ENCODE measurements around the gene KRT35.

DNA sequence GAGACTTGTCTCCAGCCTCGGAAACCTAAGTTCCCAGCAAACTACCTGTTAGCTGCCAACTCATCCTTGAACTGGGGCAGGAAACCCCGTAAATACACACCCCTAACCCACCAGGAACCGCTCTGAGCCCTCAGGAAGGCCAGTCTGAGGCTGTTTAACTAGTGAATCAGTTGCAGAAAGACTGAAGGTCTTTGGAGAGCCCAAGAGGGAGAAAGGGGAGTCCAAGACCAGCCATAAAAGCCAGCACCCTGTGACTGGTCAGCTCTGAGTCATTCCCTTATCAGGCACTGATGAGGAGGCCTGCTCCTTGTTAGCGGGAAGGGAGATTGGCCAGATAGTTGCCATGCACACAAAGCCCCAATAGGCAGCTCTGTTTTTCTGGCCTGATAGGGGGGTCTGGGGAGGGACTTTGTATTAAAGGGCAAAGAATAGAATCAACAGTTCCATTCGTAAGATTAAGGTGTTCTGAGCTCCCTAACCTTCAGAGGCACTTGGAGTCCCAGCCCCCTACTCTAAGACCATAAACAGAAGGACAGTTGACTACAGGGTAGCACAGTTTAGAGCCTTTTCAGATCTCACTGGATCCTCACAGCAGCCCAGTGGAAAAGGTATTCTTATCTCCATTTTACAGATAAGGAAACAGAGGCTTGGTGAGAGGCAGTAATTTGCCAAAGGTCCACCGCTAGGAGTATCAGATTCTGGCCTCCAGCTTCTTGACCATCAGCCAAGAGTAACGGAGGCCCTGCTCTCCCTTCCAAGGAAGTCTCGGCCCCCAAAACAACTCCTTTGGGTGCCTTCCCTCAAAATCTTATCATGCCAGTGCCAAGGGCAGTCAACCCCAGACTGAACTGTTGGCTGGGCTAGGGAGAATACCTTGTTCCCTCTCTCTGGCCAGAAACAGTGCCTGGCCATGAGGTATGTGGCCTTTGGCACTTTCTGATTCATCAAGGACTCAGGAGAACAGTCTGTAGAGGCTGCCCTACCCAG, 49.4 kb upstream of the KRT35 start:
- TF ChIP-seq KLF16 (tag by site-specific recombination; IDR thresholded peaks at IDR 0.05) (no peak), ZNF140 (tag by site-specific recombination; IDR thresholded peaks at IDR 0.05) (no peak), ZNF274 (IDR thresholded peaks at IDR 0.05; ENCODE audit: low read length) (no peak), ZNF274 (tag by site-specific recombination; IDR thresholded peaks at IDR 0.05; ENCODE audit: borderline replicate concordance) (no peak), ZNF449 (tag by site-specific recombination; IDR thresholded peaks at IDR 0.05) (no peak), ZNF677 (tag by site-specific recombination; IDR thresholded peaks at IDR 0.05) (no peak), ZNF747 (tag by site-specific recombination; IDR thresholded peaks at IDR 0.05) (no peak), ZNF530 (tag by site-specific recombination; IDR thresholded peaks at IDR 0.05; ENCODE audit: low read depth) (no peak)
- TF ChIP-seq, protein P1, sequence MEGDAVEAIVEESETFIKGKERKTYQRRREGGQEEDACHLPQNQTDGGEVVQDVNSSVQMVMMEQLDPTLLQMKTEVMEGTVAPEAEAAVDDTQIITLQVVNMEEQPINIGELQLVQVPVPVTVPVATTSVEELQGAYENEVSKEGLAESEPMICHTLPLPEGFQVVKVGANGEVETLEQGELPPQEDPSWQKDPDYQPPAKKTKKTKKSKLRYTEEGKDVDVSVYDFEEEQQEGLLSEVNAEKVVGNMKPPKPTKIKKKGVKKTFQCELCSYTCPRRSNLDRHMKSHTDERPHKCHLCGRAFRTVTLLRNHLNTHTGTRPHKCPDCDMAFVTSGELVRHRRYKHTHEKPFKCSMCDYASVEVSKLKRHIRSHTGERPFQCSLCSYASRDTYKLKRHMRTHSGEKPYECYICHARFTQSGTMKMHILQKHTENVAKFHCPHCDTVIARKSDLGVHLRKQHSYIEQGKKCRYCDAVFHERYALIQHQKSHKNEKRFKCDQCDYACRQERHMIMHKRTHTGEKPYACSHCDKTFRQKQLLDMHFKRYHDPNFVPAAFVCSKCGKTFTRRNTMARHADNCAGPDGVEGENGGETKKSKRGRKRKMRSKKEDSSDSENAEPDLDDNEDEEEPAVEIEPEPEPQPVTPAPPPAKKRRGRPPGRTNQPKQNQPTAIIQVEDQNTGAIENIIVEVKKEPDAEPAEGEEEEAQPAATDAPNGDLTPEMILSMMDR (tag by site-specific recombination; IDR thresholded peaks at IDR 0.05): no peak
- TF ChIP-seq, protein P2, sequence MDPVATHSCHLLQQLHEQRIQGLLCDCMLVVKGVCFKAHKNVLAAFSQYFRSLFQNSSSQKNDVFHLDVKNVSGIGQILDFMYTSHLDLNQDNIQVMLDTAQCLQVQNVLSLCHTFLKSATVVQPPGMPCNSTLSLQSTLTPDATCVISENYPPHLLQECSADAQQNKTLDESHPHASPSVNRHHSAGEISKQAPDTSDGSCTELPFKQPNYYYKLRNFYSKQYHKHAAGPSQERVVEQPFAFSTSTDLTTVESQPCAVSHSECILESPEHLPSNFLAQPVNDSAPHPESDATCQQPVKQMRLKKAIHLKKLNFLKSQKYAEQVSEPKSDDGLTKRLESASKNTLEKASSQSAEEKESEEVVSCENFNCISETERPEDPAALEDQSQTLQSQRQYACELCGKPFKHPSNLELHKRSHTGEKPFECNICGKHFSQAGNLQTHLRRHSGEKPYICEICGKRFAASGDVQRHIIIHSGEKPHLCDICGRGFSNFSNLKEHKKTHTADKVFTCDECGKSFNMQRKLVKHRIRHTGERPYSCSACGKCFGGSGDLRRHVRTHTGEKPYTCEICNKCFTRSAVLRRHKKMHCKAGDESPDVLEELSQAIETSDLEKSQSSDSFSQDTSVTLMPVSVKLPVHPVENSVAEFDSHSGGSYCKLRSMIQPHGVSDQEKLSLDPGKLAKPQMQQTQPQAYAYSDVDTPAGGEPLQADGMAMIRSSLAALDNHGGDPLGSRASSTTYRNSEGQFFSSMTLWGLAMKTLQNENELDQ (tag by site-specific recombination; IDR thresholded peaks at IDR 0.05; ENCODE audit: low read depth): no peak
- TF ChIP-seq, protein P3, sequence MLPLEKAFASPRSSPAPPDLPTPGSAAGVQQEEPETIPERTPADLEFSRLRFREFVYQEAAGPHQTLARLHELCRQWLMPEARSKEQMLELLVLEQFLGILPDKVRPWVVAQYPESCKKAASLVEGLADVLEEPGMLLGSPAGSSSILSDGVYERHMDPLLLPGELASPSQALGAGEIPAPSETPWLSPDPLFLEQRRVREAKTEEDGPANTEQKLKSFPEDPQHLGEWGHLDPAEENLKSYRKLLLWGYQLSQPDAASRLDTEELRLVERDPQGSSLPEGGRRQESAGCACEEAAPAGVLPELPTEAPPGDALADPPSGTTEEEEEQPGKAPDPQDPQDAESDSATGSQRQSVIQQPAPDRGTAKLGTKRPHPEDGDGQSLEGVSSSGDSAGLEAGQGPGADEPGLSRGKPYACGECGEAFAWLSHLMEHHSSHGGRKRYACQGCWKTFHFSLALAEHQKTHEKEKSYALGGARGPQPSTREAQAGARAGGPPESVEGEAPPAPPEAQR (tag by site-specific recombination; IDR thresholded peaks at IDR 0.05): no peak
